Hematopoietic multipotent progenitor cell treated with erythropoietin and hydrocortisone succinate and interleukin-3 and kit ligand, for 4 days (in vitro differentiated cells): ENCODE results near the gene FKBP1A.
"Not testable (repeated sequence)": the region's sequence is repeated elsewhere in the genome, so short reads cannot be mapped to it uniquely, and the experiment has no call there.

ENCODE experiments used
- DNase-seq: peaks from one replicate; pipeline ENCODE4 v3.0.0-alpha.2; 2015

FKBP1A gene

DNA sequence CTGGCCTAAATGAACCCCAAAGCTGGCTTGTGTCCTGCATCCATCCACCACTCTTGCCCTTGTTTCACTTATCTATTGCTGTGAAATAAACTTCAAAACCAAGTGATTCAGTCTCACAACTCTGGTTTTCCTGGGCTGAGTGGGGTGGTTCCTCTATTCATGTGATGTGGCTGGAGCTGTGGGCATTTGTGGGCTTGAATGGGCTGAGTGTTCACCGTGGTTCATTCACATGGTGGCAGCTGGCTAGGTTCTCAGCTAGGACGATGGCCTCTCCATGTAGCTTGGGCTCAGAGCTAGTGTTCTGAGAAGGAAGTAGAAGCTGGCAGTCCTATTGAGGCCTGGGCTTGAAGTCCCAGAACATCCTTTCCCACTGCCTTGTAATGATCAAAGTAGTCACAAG is 30.4 kb downstream of the FKBP1A start:
- no peak for DNase-seq

DNA sequence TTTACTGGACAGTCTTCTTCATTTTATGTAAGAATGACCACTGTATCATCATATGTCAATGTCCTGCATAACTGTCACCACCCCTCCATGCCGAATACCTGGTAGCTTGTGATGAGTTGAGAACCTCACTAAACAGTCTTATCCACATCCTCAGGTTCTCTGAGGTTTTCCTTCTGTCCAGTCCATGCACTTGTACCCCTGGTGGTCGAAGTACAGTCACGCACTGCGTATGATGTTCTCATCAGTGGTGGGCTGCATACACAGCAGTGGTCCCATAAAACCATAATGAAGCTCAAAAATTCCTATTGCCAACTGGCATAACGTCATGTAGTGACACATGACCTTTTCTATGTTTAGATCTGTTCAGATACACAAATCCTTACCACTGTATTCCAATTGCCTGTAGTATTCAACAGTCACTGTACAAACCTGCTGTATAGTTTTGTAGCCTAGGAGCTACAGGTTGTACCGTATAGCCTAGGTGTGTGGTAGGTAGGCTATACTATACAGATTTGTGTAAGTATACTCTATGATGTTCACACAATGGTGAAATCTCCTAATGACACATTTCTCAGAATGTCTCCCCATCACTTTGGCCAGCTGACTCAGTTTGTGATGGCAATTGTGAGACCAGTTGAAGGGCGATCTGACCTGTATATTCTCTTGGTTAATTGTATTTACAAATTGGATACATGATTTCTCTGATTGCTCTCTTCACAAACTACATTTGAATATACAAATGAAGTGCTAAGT is 32.6 kb downstream of the FKBP1A start:
- DNase-seq: no peak

DNA sequence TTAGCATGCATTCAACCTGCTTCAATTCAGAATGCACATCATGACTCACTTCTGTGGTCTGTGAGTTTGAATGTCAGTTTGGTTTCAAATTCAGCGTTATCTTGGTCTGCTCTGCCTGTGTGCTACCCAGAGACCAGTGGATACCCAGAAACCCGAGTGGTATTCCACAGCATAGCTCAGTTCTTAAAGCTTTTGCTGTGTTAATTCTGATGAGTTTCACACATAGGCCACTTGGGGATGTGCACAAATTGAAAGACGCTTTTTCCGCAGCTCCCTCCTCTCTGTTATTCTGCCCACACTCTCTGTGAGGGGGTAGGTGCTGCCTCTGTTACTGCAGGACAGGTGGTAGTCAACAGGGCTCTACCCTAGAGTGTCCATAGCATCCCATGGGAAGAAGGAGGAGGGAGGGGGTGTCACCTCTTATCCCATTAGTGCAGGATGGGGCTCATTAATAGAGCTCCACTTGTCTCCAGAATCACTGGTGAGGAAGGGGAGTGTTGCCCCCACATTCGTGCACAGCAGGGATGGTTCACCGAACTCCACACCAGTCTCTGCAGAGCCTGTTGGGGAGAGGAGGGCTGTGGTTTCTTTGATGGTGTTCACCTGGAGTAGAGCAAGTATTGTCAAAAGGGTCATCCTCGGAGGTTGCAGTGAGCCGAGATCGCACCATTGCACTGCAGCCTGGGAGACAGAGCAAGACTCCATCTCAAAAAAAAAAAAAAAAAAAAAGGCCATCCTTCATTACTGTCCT is 34.8 kb downstream of the FKBP1A start:
- peak; percentile 59 for DNase-seq

GRCh38 chr20:1353956-1354355 is 38.9 kb downstream of the FKBP1A start:
- no peak for DNase-seq

GRCh38 chr20:1346315-1346969 is 46.4 kb downstream of the FKBP1A start:
- DNase-seq: peak; percentile 54

DNA sequence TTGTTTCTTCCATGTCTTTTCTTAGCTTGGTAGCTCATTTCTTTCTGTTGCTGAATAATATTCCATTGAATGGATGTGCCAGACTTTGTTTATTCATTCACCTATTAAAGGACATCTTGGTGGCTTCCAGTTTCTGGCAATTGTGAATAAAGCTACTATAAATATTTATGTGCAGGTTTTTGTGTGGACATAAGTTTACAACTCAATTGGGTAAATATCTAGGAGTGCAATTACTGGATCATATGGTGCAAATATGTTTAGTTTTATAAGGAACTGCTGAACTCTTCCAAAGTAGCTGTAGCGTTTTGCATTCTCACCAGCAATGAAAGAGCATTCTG is 47.1 kb downstream of the FKBP1A start:
- DNase-seq: no peak

DNA sequence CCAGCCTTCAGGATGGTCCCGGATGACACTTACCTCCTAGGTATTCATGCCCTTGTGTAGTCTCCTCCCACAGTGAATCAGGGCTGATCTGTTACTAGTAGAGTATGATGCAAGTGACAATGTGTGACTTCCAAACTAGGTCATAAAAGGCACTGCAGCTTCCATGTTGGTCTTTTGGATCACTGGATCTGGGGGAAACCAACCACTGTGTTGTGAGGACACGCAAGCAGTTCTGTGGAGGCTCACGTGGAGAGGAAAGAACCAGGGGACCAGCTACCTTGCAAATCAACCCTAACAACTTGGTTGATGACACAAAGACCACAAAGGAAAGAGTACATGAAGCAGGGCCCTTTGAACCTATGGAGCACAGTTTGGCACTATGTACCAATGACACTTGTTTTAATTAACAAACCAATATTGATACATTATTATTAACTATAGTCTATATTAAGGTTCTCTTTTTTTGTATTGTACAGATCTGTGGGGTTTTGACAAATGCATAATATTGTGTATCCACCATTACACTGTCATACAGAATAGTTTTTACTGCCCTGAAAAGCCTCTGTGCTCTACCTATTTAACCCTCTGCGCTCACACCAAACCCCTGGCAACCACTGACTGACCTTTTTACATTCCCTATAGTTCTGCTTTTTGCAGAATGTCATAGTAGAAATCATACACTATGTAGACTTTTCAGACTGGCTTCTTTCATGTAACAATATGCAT is 47.7 kb downstream of the FKBP1A start:
- DNase-seq: no peak

- DNase-seq: not testable (repeated sequence)
Measured at GRCh38 chr20:1343446-1344124, 49.3 kb downstream of the FKBP1A start.

DNA sequence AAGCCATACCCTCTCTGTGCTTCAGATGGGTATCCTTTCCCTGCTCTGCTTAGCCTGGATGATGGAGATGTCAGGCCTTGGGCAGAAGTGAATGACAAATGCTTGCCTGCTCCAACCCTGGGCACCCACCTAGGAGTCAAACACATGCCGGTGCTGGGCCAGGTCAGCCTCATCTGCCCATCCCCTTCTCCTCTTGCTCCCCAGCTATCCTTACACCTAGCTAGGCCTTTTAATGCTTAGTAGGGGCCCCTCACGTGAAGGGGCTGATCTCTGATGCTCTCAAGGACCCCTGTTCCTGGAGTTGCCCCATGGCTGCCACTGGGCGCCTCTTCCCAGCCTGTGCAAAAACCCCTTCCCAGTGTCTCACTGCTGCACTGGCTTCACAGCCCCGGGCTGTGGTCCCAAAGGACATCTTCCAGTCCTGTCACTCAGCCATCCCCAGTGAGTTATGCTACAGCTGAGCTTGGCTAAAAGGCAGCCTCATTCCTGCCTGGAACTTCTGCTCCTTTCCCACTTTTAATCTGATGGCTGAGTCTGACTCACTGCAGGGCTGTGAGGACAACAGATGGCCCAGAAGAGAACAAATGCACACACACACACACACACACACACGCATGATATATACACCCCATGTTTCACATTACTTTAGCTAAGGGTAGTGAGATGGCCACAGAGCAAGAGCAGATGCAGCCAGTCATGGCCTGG is 51.1 kb downstream of the FKBP1A start:
- DNase-seq: no peak

DNA sequence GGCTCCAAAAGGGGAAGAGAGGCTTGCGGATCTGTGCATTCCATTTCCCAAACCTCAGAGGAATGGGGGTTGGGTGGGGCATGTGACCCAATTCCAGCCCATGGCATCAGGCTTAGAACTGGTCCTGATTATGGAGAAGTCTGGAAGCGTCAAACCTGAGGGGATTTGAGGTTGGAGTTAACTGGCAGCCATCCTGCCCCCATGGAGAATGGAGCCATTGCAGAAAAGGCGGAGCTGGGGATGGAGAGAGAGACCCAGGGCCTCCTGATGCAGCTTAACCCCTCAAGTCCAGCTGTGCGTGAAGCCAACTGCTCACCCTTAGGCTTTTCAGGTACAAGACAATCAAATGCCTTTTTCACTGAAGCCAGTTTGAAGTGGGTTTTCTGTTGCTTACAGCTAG is 54.1 kb downstream of the FKBP1A start:
- no peak for DNase-seq

- DNase-seq: no peak
Measured at GRCh38 chr20:1338096-1338495, 54.8 kb downstream of the FKBP1A start.

- DNase-seq: no peak
Measured at GRCh38 chr20:1337441-1337840, 55.4 kb downstream of the FKBP1A start.

DNA sequence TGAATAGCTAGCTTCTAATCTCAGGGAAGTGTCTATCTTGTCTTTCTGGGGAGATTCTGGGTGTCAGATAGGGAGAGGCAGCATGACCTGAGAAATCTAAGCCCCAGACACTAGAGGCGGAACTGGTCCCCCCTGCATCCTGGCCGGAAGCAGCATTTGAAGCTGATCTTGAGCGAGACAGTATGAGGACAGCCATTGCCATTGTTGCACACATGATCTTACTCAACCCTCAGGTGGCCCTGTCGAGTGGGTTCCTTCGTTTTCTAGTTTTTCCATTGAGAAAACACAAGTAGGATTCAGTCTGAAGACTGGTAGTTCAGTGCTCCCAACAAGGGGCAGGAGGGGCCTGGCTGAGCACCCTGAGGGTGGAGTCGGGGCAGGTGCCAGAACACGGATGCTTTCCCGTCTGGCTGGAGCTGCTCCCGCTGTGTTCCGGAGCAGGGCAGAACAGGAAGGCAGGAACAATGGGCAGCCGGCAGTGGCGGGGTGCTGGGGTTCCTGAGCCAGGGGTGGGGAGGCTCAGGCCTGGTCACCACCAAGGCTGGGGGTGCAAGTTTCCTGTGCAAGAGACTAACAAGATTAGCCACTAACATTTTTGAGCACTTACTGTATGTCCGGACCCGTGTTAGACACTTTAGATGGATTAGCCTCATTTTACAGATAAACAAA is 56.0 kb downstream of the FKBP1A start:
- DNase-seq: peak; percentile 35

DNA sequence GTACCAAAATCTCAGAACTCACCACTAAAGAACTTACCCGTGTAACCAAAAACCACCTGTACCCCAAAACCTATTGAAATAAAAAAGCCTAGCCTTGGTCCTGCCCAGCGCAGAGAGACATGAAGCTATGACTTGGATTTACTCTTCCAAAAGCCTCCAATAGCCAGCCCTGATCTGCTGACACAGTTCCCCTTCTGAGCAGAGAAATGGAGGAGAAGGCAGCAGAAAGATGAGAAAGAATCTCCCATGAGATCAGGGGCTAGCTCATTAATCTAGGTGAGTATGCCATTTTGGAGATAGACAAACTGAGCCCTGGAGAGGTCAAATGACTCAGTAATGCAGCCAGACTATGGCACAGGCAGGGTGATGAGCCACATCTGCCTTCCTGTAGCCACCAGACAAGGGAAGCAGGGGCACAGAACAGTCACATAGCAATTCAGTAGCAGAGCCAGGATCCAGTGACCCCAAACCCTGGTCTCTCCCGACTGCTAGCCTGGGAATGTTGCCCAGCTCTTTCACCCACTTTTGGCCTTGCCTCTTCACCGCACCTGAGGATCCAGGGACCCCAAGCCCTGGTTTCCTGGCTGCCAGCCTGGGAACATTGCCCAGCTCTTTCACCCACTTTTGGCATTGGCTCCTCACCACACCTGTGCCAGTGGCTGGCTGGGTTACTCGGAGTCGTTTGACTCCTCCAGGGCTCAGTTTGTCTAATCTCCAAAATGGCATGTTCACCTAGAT is 56.7 kb downstream of the FKBP1A start:
- DNase-seq: no peak

GRCh38 chr20:1334761-1335160 is 58.1 kb downstream of the FKBP1A start:
- DNase-seq: peak; percentile 34

DNA sequence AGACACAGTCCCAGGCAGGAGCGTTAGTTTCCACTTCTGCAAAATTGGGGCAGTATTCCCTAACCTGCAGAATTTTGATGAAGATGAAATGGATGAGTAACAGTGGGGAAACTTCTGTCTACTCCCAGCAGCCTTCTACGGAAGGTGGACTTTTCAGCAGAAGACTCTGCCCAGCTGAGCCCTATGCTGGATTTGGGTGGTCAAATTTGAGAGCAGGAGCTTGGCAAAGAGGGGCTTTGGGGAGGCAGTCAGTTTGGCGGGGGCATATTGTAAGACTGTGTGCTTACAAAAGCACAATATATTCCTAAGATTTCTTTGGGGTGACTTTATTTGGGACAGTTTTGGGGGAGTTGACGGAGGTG is 58.5 kb downstream of the FKBP1A start:
- no peak for DNase-seq

DNA sequence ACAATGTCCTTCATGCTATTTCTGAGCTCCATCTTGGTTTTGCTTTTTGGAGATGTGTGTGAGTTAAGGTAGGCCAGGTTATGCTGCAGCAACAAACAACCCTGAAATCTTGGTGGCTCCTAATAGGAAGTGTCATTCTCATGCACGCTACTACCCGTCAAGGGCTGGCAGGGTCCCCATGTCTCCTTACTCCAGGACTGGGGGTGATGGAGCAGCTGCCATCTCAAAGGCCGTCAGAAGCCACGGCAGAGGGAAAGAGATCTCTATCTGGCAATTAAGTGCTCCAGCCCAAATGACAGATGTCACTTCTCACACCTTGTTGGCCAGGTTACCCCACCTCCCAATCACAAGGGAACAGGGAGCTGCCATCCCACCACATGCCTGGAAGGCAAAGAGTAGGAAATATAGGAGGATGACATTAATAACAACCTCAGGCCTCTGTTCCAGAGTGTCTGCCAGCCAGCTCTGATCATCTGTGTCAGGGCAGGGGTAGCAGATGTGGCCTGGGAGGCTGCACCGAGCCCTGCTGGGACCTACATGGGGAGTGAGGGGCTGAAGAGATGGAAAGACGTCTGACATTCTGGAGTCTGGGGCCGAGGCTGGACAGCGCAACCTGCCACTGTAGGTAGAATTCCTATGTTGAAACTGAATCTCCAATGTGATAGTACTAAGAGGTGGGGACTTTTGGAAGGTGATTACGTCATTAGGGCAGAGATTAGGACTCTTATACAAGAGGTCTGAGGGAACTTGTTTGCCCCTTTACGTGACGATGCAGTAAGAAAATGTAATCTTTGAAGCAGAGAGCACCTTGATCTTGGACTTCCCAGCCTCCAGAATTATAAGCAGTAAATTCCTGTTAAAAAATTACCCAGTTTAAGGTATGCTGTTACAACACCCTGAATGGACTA is 59.1 kb downstream of the FKBP1A start:
- no peak for DNase-seq

GRCh38 chr20:1332749-1333300 is 60.0 kb downstream of the FKBP1A start:
- no peak for DNase-seq

DNA sequence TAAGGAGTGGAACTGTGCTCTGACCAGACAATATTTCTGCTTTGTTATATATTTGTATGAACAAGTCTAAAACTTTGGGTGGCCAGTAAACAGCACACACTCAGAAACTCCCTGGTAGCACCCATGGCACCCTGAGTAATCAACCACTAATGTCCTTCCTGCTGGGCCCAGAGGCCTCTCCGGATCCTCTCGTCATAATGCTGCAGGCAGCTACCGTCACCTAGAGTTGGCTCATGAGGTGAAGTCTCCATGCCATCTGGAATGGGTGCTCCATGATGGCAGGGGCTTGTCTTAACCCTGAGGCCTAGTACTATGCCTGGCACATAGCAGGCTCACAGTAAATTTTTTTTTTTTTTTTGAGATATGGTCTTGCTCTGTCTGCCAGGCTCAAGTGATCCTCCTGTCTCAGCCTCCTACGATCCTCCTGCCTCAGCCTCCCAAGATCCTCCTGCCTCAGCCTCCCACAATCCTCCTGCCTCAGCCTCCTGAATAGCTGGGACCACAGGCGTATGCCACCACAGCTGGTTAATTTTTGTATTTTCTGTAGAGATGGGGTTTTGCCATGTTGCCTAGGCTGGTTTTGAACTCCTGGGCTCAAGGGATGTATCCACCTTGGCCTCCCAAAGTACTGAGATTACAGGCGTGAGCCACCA is 60.9 kb downstream of the FKBP1A start:
- no peak for DNase-seq
